ENCODE results near the gene C1GALT1C1L.
A peak's percentile ranks its signal among the peaks of the same experiment; 100 is the strongest.
"Not testable (repeated sequence)": the region's sequence is repeated elsewhere in the genome, so short reads cannot be mapped to it uniquely, and the experiment has no call there.

C1GALT1C1L gene

GRCh38 chr2:43692428-43692994 is 16.3 kb upstream of the C1GALT1C1L start:
- TF ChIP-seq GATA1 (IDR thresholded peaks at IDR 0.05; ENCODE audit: low read depth, low read length) (no peak), POLR2A (IDR thresholded peaks at IDR 0.05; ENCODE audit: low read length) (no peak)
- DNase-seq, result no peak

- no peak for DNase-seq
- TF ChIP-seq POLR2A (IDR thresholded peaks at IDR 0.05; ENCODE audit: low read length), result no peak
- TF ChIP-seq GATA1 (IDR thresholded peaks at IDR 0.05; ENCODE audit: low read depth, low read length), result no peak
Observed at GRCh38 chr2:43689999-43690398, 13.8 kb upstream of the C1GALT1C1L start.

- DNase-seq, result no peak
- TF ChIP-seq POLR2A (IDR thresholded peaks at IDR 0.05; ENCODE audit: low read length), result no peak
- TF ChIP-seq GATA1 (IDR thresholded peaks at IDR 0.05; ENCODE audit: low read depth, low read length), result no peak
Observed at GRCh38 chr2:43685357-43685756, 9.1 kb upstream of the C1GALT1C1L start.

GRCh38 chr2:43677783-43678182 is 1.6 kb upstream of the C1GALT1C1L start:
- DNase-seq, result not testable (repeated sequence)

GRCh38 chr2:43675646-43676321 is 445 bp downstream of the C1GALT1C1L start:
- TF ChIP-seq GATA1 (IDR thresholded peaks at IDR 0.05; ENCODE audit: low read depth, low read length) (no peak), POLR2A (IDR thresholded peaks at IDR 0.05; ENCODE audit: low read length) (no peak)
- no peak for DNase-seq

GRCh38 chr2:43657241-43657640 is 19.0 kb downstream of the C1GALT1C1L start:
- no peak for DNase-seq
- no peak for TF ChIP-seq POLR2A (IDR thresholded peaks at IDR 0.05; ENCODE audit: low read length)
- TF ChIP-seq GATA1 (IDR thresholded peaks at IDR 0.05; ENCODE audit: low read depth, low read length), result no peak

GRCh38 chr2:43653506-43653905 is 22.7 kb downstream of the C1GALT1C1L start:
- no peak for DNase-seq
- TF ChIP-seq GATA1 (IDR thresholded peaks at IDR 0.05; ENCODE audit: low read depth, low read length) (no peak), POLR2A (IDR thresholded peaks at IDR 0.05; ENCODE audit: low read length) (no peak)

- DNase-seq, result no peak
- TF ChIP-seq GATA1 (IDR thresholded peaks at IDR 0.05; ENCODE audit: low read depth, low read length) (no peak), POLR2A (IDR thresholded peaks at IDR 0.05; ENCODE audit: low read length) (no peak)
Observed at GRCh38 chr2:43648994-43649701, 27.1 kb downstream of the C1GALT1C1L start.

- DNase-seq, result no peak
- TF ChIP-seq GATA1 (IDR thresholded peaks at IDR 0.05; ENCODE audit: low read depth, low read length) (no peak), POLR2A (IDR thresholded peaks at IDR 0.05; ENCODE audit: low read length) (no peak)
Observed at GRCh38 chr2:43643680-43644079, 32.5 kb downstream of the C1GALT1C1L start.

- TF ChIP-seq POLR2A (IDR thresholded peaks at IDR 0.05; ENCODE audit: low read length) (no peak), GATA1 (IDR thresholded peaks at IDR 0.05; ENCODE audit: low read depth, low read length) (no peak)
- no peak for DNase-seq
Observed at GRCh38 chr2:43642363-43642762, 33.9 kb downstream of the C1GALT1C1L start.

- no peak for TF ChIP-seq GATA1 (IDR thresholded peaks at IDR 0.05; ENCODE audit: low read depth, low read length)
- TF ChIP-seq POLR2A (IDR thresholded peaks at IDR 0.05; ENCODE audit: low read length), result no peak
- DNase-seq, result peak; percentile 84 to 89
Observed at GRCh38 chr2:43637030-43637803, 39.0 kb downstream of the C1GALT1C1L start, which contains the start of gene PLEKHH2. Gene PLEKHH2, plus strand, starts transcription at chr2:43637260. Its CDS starts 7,414 bp downstream, at chr2:43644674.

GRCh38 chr2:43636621-43637020 is 39.6 kb downstream of the C1GALT1C1L start:
- TF ChIP-seq POLR2A (IDR thresholded peaks at IDR 0.05; ENCODE audit: low read length) (no peak), GATA1 (IDR thresholded peaks at IDR 0.05; ENCODE audit: low read depth, low read length) (no peak)
- DNase-seq, result no peak

- not testable (repeated sequence) for DNase-seq
Observed at GRCh38 chr2:43636153-43636552, 40.1 kb downstream of the C1GALT1C1L start.

GRCh38 chr2:43634604-43635306 is 41.5 kb downstream of the C1GALT1C1L start:
- DNase-seq, result no peak
- no peak for TF ChIP-seq POLR2A (IDR thresholded peaks at IDR 0.05; ENCODE audit: low read length)

Measured in erythroblast (primary cell).